H1 (cell line): ENCODE measurements around the gene KANSL1L. TPM values are rescaled to one million over a fixed set of nuclear protein-coding genes. Genes with fewer than 3 reads are reported as not detected.

ENCODE experiments used
- CTCF ChIA-PET: fragments of 300-600 bp; sonication (Branson Sonifier 250); formaldehyde crosslinking; loops from one replicate; lab custom pipeline; 2021; ENCODE audit not compliant: partially characterized antibody; lab: Charles Lee
- POLR2A ChIA-PET: fragments of 300-600 bp; sonication (Branson Sonifier 250); formaldehyde crosslinking; loops from one replicate; lab custom pipeline; 2021; ENCODE audit warnings: inconsistent platforms; ENCODE audit not compliant: partially characterized antibody; lab: Charles Lee
- DNase-seq, 2 experiments: peaks; one replicate each; pipeline versions ENCODE4 v3.0.0 to v3.0.0-alpha.2; 2010 to 2022; ENCODE audit warnings: low spot score in 2 of 2, low read depth in 1 of 2, mixed read lengths in 1 of 2
- FAIRE-seq: peaks from 2 replicates; lab custom pipeline; 2011; peaks lifted over from hg19 to GRCh38; lab: Jason Lieb, UNC
- H2AFZ ChIP-seq: 2 replicates; pipeline ENCODE4 v1.8.1; 2012; ENCODE audit warnings: low read length, inconsistent platforms
- H2AK5ac ChIP-seq: 2 replicates; pipeline ENCODE4 v1.6.1; 2013; ENCODE audit warnings: low read depth, low read length
- H2BK120ac ChIP-seq: replicated peaks from 2 replicates; pipeline ENCODE3; 2013; ENCODE audit warnings: low read depth, low read length, inconsistent platforms
- H2BK12ac ChIP-seq: 2 replicates; pipeline ENCODE4 v1.6.1; 2013; ENCODE audit warnings: low read depth, low read length
- H2BK15ac ChIP-seq: 2 replicates; pipeline ENCODE4 v1.6.1; 2013; ENCODE audit warnings: low read length
- H2BK20ac ChIP-seq: 2 replicates; pipeline ENCODE4 v1.6.1; 2013; ENCODE audit warnings: low read length
- H2BK5ac ChIP-seq: 2 replicates; pipeline ENCODE4 v1.6.1; 2013; ENCODE audit warnings: low read depth, low read length
- H3K14ac ChIP-seq: 2 replicates; pipeline ENCODE4 v1.6.1; 2013; ENCODE audit warnings: inconsistent platforms; ENCODE audit not compliant: insufficient read length
- H3K18ac ChIP-seq: 2 replicates; pipeline ENCODE4 v1.6.1; 2013; ENCODE audit warnings: low read length; ENCODE audit errors: extremely low read depth
- H3K23ac ChIP-seq: 2 replicates; pipeline ENCODE4 v1.6.1; 2013; ENCODE audit warnings: inconsistent platforms; ENCODE audit not compliant: insufficient read length
- H3K23me2 ChIP-seq: 2 replicates; pipeline ENCODE4 v1.6.1; 2013; ENCODE audit warnings: low read depth, low read length
- H3K27ac ChIP-seq: 2 replicates; pipeline ENCODE4 v1.6.1; 2011; ENCODE audit warnings: low read depth, low read length, inconsistent platforms
- H3K27me3 ChIP-seq, 4 experiments: replicated peaks in 1 of 4; 1 replicate in 1 of 4; 2 replicates in 3 of 4; pipeline versions ENCODE4 v1.6.1 to v1.8.1; 2011 to 2013; ENCODE audit warnings: low read length in 3 of 4, mild to moderate bottlenecking in 3 of 4, inconsistent platforms in 2 of 4, mixed read lengths in 2 of 4, moderate library complexity in 1 of 4; ENCODE audit not compliant: control insufficient read depth in 3 of 4, insufficient read depth in 3 of 4; ENCODE audit errors: extremely low read depth in 1 of 4
- H3K36me3 ChIP-seq, 4 experiments: 2 replicates each; pipeline versions ENCODE4 v1.6.1 to v1.8.1; 2011 to 2013; ENCODE audit warnings: mild to moderate bottlenecking in 4 of 4, low read length in 3 of 4, moderate library complexity in 2 of 4, control low read depth in 1 of 4, inconsistent platforms in 1 of 4; ENCODE audit not compliant: insufficient read depth in 4 of 4, control insufficient read depth in 2 of 4
- H3K4ac ChIP-seq: replicated peaks from 2 replicates; pipeline ENCODE3; 2013; ENCODE audit warnings: low read length, low read depth, mixed read lengths, inconsistent platforms; ENCODE audit not compliant: insufficient read length
- H3K4me1 ChIP-seq, 4 experiments: replicated peaks in 1 of 4; 1 replicate in 1 of 4; 2 replicates in 3 of 4; pipeline versions ENCODE4 v1.6.1 to v1.8.1; 2011 to 2013; ENCODE audit warnings: low read length in 3 of 4, inconsistent platforms in 2 of 4, mixed read lengths in 1 of 4; ENCODE audit not compliant: insufficient read depth in 4 of 4, control insufficient read depth in 3 of 4
- H3K4me2 ChIP-seq, 2 experiments: 2 replicates each; pipeline versions ENCODE4 v1.6.1 to v1.8.1; 2011 to 2013; ENCODE audit warnings: low read depth in 2 of 2, low read length in 2 of 2, control low read depth in 1 of 2, inconsistent platforms in 1 of 2, mild to moderate bottlenecking in 1 of 2; ENCODE audit not compliant: insufficient read depth in 1 of 2
- H3K4me3 ChIP-seq, 4 experiments: fragments of 200-600, 300-600 bp in 1 of 4; sonication (generic), shearing (Covaris generic), sonication (Bioruptor Twin) in 1 of 4; 2 replicates each; pipeline versions ENCODE4 v1.5.1 to v1.8.1; 2011 to 2016; ENCODE audit warnings: low read length in 4 of 4, low read depth in 3 of 4, control low read depth in 2 of 4, inconsistent platforms in 2 of 4, mild to moderate bottlenecking in 2 of 4, mixed read lengths in 1 of 4, moderate library complexity in 1 of 4; ENCODE audit not compliant: insufficient read depth in 2 of 4; ENCODE audit errors: extremely low read depth in 1 of 4
- H3K56ac ChIP-seq: replicated peaks from 2 replicates; pipeline ENCODE3; 2013; ENCODE audit warnings: low read depth, mild to moderate bottlenecking, mixed read lengths, low read length, inconsistent platforms; ENCODE audit not compliant: insufficient read length
- H3K79me1 ChIP-seq: 2 replicates; pipeline ENCODE4 v1.6.1; 2013; ENCODE audit warnings: low read depth, low read length, control low read depth
- H3K79me2 ChIP-seq, 2 experiments: 2 replicates each; pipeline versions ENCODE4 v1.6.1 to v1.8.1; 2012 to 2013; ENCODE audit warnings: low read length in 2 of 2, mild to moderate bottlenecking in 2 of 2, inconsistent platforms in 1 of 2; ENCODE audit not compliant: insufficient read depth in 2 of 2, control insufficient read depth in 1 of 2
- H3K9ac ChIP-seq, 4 experiments: replicated peaks in 1 of 4; 1 replicate in 1 of 4; 2 replicates in 3 of 4; pipeline versions ENCODE4 v1.6.1 to v1.8.1; 2011 to 2013; ENCODE audit warnings: low read depth in 3 of 4, low read length in 3 of 4, control low read depth in 2 of 4, mild to moderate bottlenecking in 2 of 4, moderate library complexity in 2 of 4, inconsistent platforms in 1 of 4; ENCODE audit errors: extremely low read depth in 1 of 4
- H3K9me3 ChIP-seq, 2 experiments: 2 replicates each; pipeline versions ENCODE4 v1.6.1 to v1.8.1; 2012 to 2013; ENCODE audit warnings: mild to moderate bottlenecking in 2 of 2, moderate library complexity in 2 of 2, control low read depth in 1 of 2, inconsistent platforms in 1 of 2, low read depth in 1 of 2, low read length in 1 of 2, mixed read lengths in 1 of 2; ENCODE audit not compliant: insufficient read depth in 2 of 2
- H4K20me1 ChIP-seq, 2 experiments: replicated peaks in 1 of 2; 2 replicates each; pipeline versions ENCODE3 to v1.8.1; 2011 to 2013; ENCODE audit warnings: inconsistent platforms in 2 of 2, low read length in 2 of 2, mild to moderate bottlenecking in 1 of 2; ENCODE audit not compliant: insufficient read depth in 2 of 2, control insufficient read depth in 1 of 2
- H4K5ac ChIP-seq: 2 replicates; pipeline ENCODE4 v1.6.1; 2013; ENCODE audit warnings: low read length, low read depth, mixed read lengths, inconsistent platforms; ENCODE audit not compliant: insufficient read length
- H4K8ac ChIP-seq: 2 replicates; pipeline ENCODE4 v1.8.0; 2013; ENCODE audit warnings: mild to moderate bottlenecking, moderate library complexity, low read length, inconsistent platforms; ENCODE audit not compliant: insufficient read depth; ENCODE audit errors: extremely low read depth
- H4K91ac ChIP-seq: replicated peaks from 2 replicates; pipeline ENCODE3; 2013; ENCODE audit warnings: low read length, mixed read lengths, inconsistent platforms; ENCODE audit not compliant: insufficient read length
- EZH2 ChIP-seq: fragments of 200-600 bp; sonication (generic); IDR thresholded peaks from 2 replicates; pipeline ENCODE4 v1.7.1; 2012; ENCODE audit warnings: low read depth, mild to moderate bottlenecking, moderate library complexity, low read length, inconsistent platforms; ENCODE audit not compliant: severe bottlenecking
- GTF2F1 ChIP-seq: IDR thresholded peaks from 2 replicates; pipeline ENCODE4 v1.6.1; 2012; ENCODE audit warnings: low read depth, low read length, improper control_type of control experiment, borderline replicate concordance
- JUND ChIP-seq: IDR thresholded peaks from 2 replicates; pipeline ENCODE4 v1.6.1; 2011; ENCODE audit warnings: mild to moderate bottlenecking, improper control_type of control experiment, low read length
- KDM4A ChIP-seq: IDR thresholded peaks from one replicate; pipeline ENCODE4 v1.7.1; 2012; ENCODE audit warnings: low read depth, mild to moderate bottlenecking, moderate library complexity, low read length, inconsistent platforms; ENCODE audit not compliant: severe bottlenecking
- MAX ChIP-seq: IDR thresholded peaks from 2 replicates; pipeline ENCODE4 v1.6.1; 2012; ENCODE audit warnings: inconsistent platforms
- NRF1 ChIP-seq: IDR thresholded peaks from 2 replicates; pipeline ENCODE4 v1.6.1; 2011; ENCODE audit warnings: mild to moderate bottlenecking, low read depth, low read length, improper control_type of control experiment
- POLR2AphosphoS5 ChIP-seq: IDR thresholded peaks from 2 replicates; pipeline ENCODE4 v1.6.1; 2011; ENCODE audit warnings: low read depth, low read length
- RNF2 ChIP-seq: fragments of 200-900, 300-1000 bp; sonication (generic); IDR thresholded peaks from 2 replicates; pipeline ENCODE4 v1.7.1; 2016; ENCODE audit warnings: borderline replicate concordance, low read depth, mild to moderate bottlenecking, antibody characterized with exemption, low read length; ENCODE audit not compliant: poor library complexity, severe bottlenecking; ENCODE audit errors: missing control alignments
- TAF1 ChIP-seq: IDR thresholded peaks from 2 replicates; pipeline ENCODE4 v1.6.1; 2011; ENCODE audit warnings: mild to moderate bottlenecking, low read depth, low read length
- TAF7 ChIP-seq: optimal IDR thresholded peaks from 2 replicates; pipeline ENCODE3; 2011; ENCODE audit warnings: low read depth, mild to moderate bottlenecking, inconsistent platforms, low read length, moderate library complexity, borderline replicate concordance
- WGBS, 2 experiments: shearing (Covaris generic) in 1 of 2; methylation state at CpG; one replicate each; pipeline versions ENCODE4 v1.1.6 to v1.1.7; 2013 to 2015; ENCODE audit warnings: low lambda C conversion rate in 2 of 2, mixed read lengths in 2 of 2, inconsistent platforms in 1 of 2, low coverage in 1 of 2, missing lambda C conversion rate in 1 of 2; ENCODE audit not compliant: insufficient replicate concordance in 2 of 2, insufficient coverage in 1 of 2, insufficient read length in 1 of 2; ENCODE audit errors: extremely low coverage in 1 of 2, missing lambda C conversion rate in 1 of 2; 5-methylcytosine and 5-hydroxymethylcytosine counted together
- polyA plus RNA-seq, 7 experiments: library from polyadenylated mRNA; depleted of rRNA in 3 of 7; stranded (reverse) in 5 of 7; unstranded in 2 of 7; fragments of >200 nt in 5 of 7; fragments of 200-250 nt in 2 of 7; gene quantifications; 1 replicate in 5 of 7; 2 replicates in 1 of 7; 4 replicates in 1 of 7; pipeline versions ENCODE4 v1.2.1 to v1.2.3, GENCODE V29; 2011 to 2013; ENCODE audit warnings: missing spikeins in 2 of 7, mixed read lengths in 2 of 7
- total RNA-seq: library from RNA; stranded (reverse); fragmentation: NEBNext Ultra II Directional; extraction: Animal tissue kit (Norgen Biotek cat#: 25700); gene quantifications from 2 replicates; pipeline ENCODE4 v1.2.1, GENCODE V29; 2021
- TF ChIP-seq, protein P1 (sequence below): IDR thresholded peaks from 2 replicates; pipeline ENCODE4 v1.6.1; 2011; ENCODE audit warnings: low read length, improper control_type of control experiment

KANSL1L gene
- total and polyA plus RNA-seq, 2 of the 8 experiments (the other 6 are each of a cell fraction or from before 2014, with no cell fraction given), result 5.4 to 17.2 TPM

DNA sequence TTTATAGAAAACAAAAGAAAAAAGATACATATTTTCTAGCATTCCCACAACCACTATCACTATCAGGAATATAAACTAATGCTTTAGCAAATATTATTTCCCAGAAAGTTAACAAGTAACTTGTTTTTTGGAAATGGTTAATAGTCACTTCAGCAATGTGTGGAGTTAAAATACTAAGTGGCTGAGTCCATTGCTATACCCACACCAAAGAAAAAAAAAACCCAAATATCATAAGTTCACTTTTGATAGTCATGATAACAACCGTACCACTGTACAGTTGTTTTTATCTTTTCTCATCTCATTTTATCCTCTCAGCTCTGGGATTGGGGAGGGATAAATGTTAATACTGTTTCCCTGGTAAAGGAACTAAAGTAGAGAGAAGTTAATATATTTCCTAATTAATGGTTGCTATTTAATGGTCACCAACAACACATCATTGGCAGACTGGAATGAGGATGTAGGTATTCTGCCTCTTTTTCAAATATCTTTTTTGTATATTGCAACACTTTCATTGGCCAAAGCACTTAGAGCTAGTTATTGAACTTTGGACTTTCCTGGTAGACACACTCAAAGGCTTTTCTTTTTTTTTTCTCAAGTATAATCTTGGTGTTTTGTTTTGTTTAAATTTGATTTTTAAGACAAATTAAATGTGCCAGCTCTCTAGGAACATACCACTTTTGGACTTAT, 18.4 kb upstream of the KANSL1L start:
- Histone ChIP-seq H3K23ac (no peak overlapping the region), H3K27ac (no peak overlapping the region), H3K27me3 (no peaks in the 10 kb centered on the region), H3K23me2 (no peaks in the 10 kb centered on the region), H4K91ac (no peak overlapping the region), H3K4me2 (no peak overlapping the region), H2BK15ac (no peak overlapping the region), H3K56ac (no peak overlapping the region), H2BK5ac (no peak overlapping the region), H4K5ac (no peak overlapping the region), H2BK120ac (no peak overlapping the region), H4K20me1 (no peaks in the 10 kb centered on the region), H3K4me3 (no peak overlapping the region), H3K9me3 (peaks cover 0 to 2% of the 10 kb centered on the region in 2 experiments; a peak in 1 of 4 replicates), H3K36me3 (no peaks in the 10 kb centered on the region), H2BK20ac (no peak overlapping the region), H2BK12ac (no peak overlapping the region), H3K79me1 (no peaks in the 10 kb centered on the region), H2AK5ac (no peak overlapping the region), H2AFZ (no peak overlapping the region), H3K14ac (no peak overlapping the region), H3K18ac (no peak overlapping the region), H3K4me1 (no peaks in the 10 kb centered on the region), H4K8ac (no peak overlapping the region), H3K9ac (no peak overlapping the region), H3K4ac (no peak overlapping the region), H3K79me2 (no peaks in the 10 kb centered on the region)
- POLR2A ChIA-PET, result no interaction called here
- CTCF ChIA-PET, result interaction anchor here (0.6 to 2.0 kb wide), 6 partner anchors 8 to 217 kb away, joined by 3 to 9 read pairs (median 4); no protein-coding TSS in a partner anchor
- 94% methylated on average over 1 of the region's 1 CpG; no CpG with 5 or more reads in 1 of the 2 experiments for WGBS, 2 experiments
- DNase-seq (no peak), FAIRE-seq (no peak)
- TF ChIP-seq POLR2AphosphoS5 (no peak), MAX (no peak), KDM4A (no peak), JUND (no peak), TAF1 (no peak), GTF2F1 (no peak), RNF2 (no peak), TAF7 (no peak), NRF1 (no peak), EZH2 (no peak)
- TF ChIP-seq, protein P1, sequence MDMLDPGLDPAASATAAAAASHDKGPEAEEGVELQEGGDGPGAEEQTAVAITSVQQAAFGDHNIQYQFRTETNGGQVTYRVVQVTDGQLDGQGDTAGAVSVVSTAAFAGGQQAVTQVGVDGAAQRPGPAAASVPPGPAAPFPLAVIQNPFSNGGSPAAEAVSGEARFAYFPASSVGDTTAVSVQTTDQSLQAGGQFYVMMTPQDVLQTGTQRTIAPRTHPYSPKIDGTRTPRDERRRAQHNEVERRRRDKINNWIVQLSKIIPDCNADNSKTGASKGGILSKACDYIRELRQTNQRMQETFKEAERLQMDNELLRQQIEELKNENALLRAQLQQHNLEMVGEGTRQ, result no peak
